ENCODE data around the gene COBLL1. TPM values are rescaled to one million over a fixed set of nuclear protein-coding genes. Genes with fewer than 3 reads are reported as not detected.

COBLL1 gene
- total and polyA plus RNA-seq, 4 donors, result 16.3 to 114 (median 36.4) TPM

DNA sequence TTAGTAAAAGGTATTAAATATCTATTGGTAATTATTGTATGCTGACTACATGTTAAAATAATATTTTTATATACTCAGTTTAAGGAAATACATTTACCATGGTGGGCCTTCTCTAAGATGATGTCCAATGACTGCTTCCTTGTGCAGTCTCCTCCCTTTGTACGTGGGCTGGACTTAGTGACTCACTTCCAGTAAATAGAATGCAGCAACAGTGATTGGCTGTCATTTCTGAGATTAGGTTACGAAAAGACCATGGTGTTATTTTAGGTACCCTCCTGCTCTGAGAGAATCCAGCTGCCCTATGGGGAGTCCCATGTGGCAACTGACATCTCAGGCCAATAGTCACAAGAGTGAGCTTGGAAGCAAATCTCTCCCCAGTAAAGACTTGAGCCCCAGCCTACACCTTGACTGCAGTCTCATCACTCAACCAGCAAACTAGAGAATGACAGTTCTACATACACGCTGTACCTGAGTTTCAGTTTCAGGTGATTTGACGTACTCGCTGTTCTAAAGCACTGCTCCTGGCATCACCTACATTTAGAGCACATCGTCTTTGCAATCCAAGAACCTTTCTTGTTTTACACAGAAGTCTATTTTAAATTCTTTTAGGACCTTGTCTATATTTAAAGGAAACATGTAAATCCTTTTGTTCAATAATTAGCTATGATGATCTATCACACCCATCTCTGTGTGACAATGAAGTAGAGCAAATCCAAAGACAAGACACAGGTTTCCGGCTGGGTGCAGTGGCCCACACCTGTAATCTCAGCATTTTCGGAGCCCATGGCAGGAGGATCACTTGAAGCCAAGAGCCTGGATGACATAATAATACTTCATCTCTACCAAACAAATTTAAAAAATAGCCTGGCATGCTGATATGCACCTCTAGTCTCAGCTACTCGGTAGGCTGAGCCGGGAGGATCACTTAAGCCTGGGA is 87.2 kb downstream of the COBLL1 start:
- peaks cover 0 to 10% (median 7%) of the 10 kb centered on the region in 4 donors for H3K4me1 ChIP-seq (ENCODE audit: control insufficient read depth in 4 of 4, insufficient read depth in 4 of 4, low read length in 3 of 4)
- no peak overlapping the region for H3K4me3 ChIP-seq (ENCODE audit: low read depth in 1 of 3, low read length in 3 of 3)
- H3K36me3 ChIP-seq (ENCODE audit: control insufficient read depth in 4 of 4, insufficient read depth in 3 of 4, low read depth in 1 of 4, low read length in 3 of 4), result peaks cover 0 to 3% (median 2%) of the 10 kb centered on the region in 4 donors
- TF ChIP-seq MAX (IDR thresholded peaks at IDR 0.05) (no peak), FOXA2 (IDR thresholded peaks at IDR 0.05) (no peak), JUND (IDR thresholded peaks at IDR 0.05) (no peak), NR2F2 (IDR thresholded peaks at IDR 0.05) (no peak), REST (IDR thresholded peaks at IDR 0.05) (no peak)
- TF ChIP-seq, protein P1, sequence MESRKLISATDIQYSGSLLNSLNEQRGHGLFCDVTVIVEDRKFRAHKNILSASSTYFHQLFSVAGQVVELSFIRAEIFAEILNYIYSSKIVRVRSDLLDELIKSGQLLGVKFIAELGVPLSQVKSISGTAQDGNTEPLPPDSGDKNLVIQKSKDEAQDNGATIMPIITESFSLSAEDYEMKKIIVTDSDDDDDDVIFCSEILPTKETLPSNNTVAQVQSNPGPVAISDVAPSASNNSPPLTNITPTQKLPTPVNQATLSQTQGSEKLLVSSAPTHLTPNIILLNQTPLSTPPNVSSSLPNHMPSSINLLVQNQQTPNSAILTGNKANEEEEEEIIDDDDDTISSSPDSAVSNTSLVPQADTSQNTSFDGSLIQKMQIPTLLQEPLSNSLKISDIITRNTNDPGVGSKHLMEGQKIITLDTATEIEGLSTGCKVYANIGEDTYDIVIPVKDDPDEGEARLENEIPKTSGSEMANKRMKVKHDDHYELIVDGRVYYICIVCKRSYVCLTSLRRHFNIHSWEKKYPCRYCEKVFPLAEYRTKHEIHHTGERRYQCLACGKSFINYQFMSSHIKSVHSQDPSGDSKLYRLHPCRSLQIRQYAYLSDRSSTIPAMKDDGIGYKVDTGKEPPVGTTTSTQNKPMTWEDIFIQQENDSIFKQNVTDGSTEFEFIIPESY (IDR thresholded peaks at IDR 0.05), result no peak
- TF ChIP-seq, protein P2, sequence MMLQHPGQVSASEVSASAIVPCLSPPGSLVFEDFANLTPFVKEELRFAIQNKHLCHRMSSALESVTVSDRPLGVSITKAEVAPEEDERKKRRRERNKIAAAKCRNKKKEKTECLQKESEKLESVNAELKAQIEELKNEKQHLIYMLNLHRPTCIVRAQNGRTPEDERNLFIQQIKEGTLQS (IDR thresholded peaks at IDR 0.05), result no peak
- H3K9ac ChIP-seq (ENCODE audit: low read depth in 1 of 2, low read length in 2 of 2), result no peak overlapping the region
- no peak for DNase-seq (ENCODE audit: low spot score)
- no peaks in the 10 kb centered on the region for H3K27me3 ChIP-seq (ENCODE audit: control insufficient read depth in 4 of 4, insufficient read depth in 4 of 4, low read length in 3 of 4)
- no peak overlapping the region for H3K27ac ChIP-seq (ENCODE audit: low read depth in 1 of 2, low read length in 2 of 2)
- no peaks in the 10 kb centered on the region for H3K9me3 ChIP-seq (ENCODE audit: control insufficient read depth in 4 of 4, low read length in 3 of 4)
- 94% methylated on average over 10 of the region's 10 CpGs for WGBS

- H3K4me3 ChIP-seq (ENCODE audit: low read depth in 1 of 3, low read length in 3 of 3), result no peak overlapping the region
- peak; percentile 15 for TF ChIP-seq REST (IDR thresholded peaks at IDR 0.05)
- TF ChIP-seq, protein P2 (IDR thresholded peaks at IDR 0.05), result no peak
- 81% methylated on average over 1 of the region's 1 CpG for WGBS
- H3K9me3 ChIP-seq (ENCODE audit: control insufficient read depth in 4 of 4, low read length in 3 of 4), result no peaks in the 10 kb centered on the region
- H3K4me1 ChIP-seq (ENCODE audit: control insufficient read depth in 4 of 4, insufficient read depth in 4 of 4, low read length in 3 of 4), result peaks cover 0 to 8% (median 5%) of the 10 kb centered on the region in 4 donors
- no peak overlapping the region for H3K9ac ChIP-seq (ENCODE audit: low read depth in 1 of 2, low read length in 2 of 2)
- no peaks in the 10 kb centered on the region for H3K27me3 ChIP-seq (ENCODE audit: control insufficient read depth in 4 of 4, insufficient read depth in 4 of 4, low read length in 3 of 4)
- H3K27ac ChIP-seq (ENCODE audit: low read depth in 1 of 2, low read length in 2 of 2), result no peak overlapping the region
- peaks cover 0 to 3% (median 2%) of the 10 kb centered on the region in 4 donors for H3K36me3 ChIP-seq (ENCODE audit: control insufficient read depth in 4 of 4, insufficient read depth in 3 of 4, low read depth in 1 of 4, low read length in 3 of 4)
- no peak for DNase-seq (ENCODE audit: low spot score)
Observed at GRCh38 chr2:164752956-164753355, 88.7 kb downstream of the COBLL1 start.
